K562 (cell line): Measurements from ENCODE around the gene NFAM1. TPM values are rescaled to one million over a fixed set of nuclear protein-coding genes. Genes with fewer than 3 reads are reported as not detected.
A peak's percentile ranks its signal among the peaks of the same experiment; 100 is the strongest.

ENCODE experiments used
- CSDE1 ChIP-seq, 2 experiments: fragments of 450-650 bp; IDR thresholded peaks; 2 replicates each; pipeline ENCODE4 v1.6.1; 2016; ENCODE audit warnings: mild to moderate bottlenecking in 1 of 2
- ESRRB ChIP-seq: fragments of 250-450 bp; sonication (Bioruptor Pico); IDR thresholded peaks from 2 replicates; pipeline ENCODE4 v1.5.0; 2020; ENCODE audit warnings: mild to moderate bottlenecking, moderate library complexity, borderline replicate concordance
- EZH2 ChIP-seq: IDR thresholded peaks from 2 replicates; pipeline ENCODE4 v1.6.1; 2012; ENCODE audit warnings: low read depth, mild to moderate bottlenecking, inconsistent platforms, low read length, borderline replicate concordance
- HDAC2 ChIP-seq: fragments of 450-650 bp; IDR thresholded peaks from 2 replicates; pipeline ENCODE4 v1.6.1; 2016; ENCODE audit warnings: mild to moderate bottlenecking
- HDAC6 ChIP-seq: IDR thresholded peaks from 2 replicates; pipeline ENCODE4 v1.6.1; 2012; ENCODE audit warnings: low read depth, mild to moderate bottlenecking, control low read depth, inconsistent platforms, low read length, moderate library complexity
- HNRNPLL ChIP-seq: fragments of 200-400 bp; formaldehyde crosslinking; IDR thresholded peaks from 2 replicates; pipeline ENCODE4 v1.6.1; 2017; ENCODE audit warnings: low read length, low read depth, mild to moderate bottlenecking; ENCODE audit not compliant: poor library complexity, severe bottlenecking
- MBD2 ChIP-seq: sonication (generic); IDR thresholded peaks from 2 replicates; pipeline ENCODE4 v1.6.1; 2016; ENCODE audit warnings: low read depth, borderline replicate concordance
- MEIS2 ChIP-seq: fragments of 450-650 bp; IDR thresholded peaks from 2 replicates; pipeline ENCODE4 v1.6.1; 2014; ENCODE audit warnings: mild to moderate bottlenecking; ENCODE audit not compliant: partially characterized antibody
- NBN ChIP-seq: fragments of 450-650 bp; IDR thresholded peaks from 2 replicates; pipeline ENCODE4 v1.6.1; 2016; ENCODE audit warnings: low read depth, mild to moderate bottlenecking
- NCOA6 ChIP-seq: fragments of 450-650 bp; IDR thresholded peaks from 2 replicates; pipeline ENCODE4 v1.6.1; 2017; ENCODE audit warnings: mild to moderate bottlenecking
- NR4A1 ChIP-seq, 2 experiments: fragments of 250-450 bp in 1 of 2; fragments of 450-650 bp in 1 of 2; sonication (Bioruptor Pico) in 1 of 2; IDR thresholded peaks; 2 replicates each; pipeline versions ENCODE4 v1.4.0 to v1.6.1; 2016 to 2020; ENCODE audit warnings: mild to moderate bottlenecking in 2 of 2, missing compliant biosample characterization in 1 of 2, missing genetic modification characterization in 1 of 2, moderate library complexity in 1 of 2
- PHF21A ChIP-seq: fragments of 450-650 bp; IDR thresholded peaks from 2 replicates; pipeline ENCODE4 v1.6.1; 2017; ENCODE audit warnings: low read depth, borderline replicate concordance
- PHTF2 ChIP-seq: fragments of 250-450 bp; sonication (Bioruptor Pico); IDR thresholded peaks from 2 replicates; pipeline ENCODE4 v1.5.0; 2021; ENCODE audit warnings: mild to moderate bottlenecking
- POLR2AphosphoS5 ChIP-seq: IDR thresholded peaks from 2 replicates; pipeline ENCODE4 v1.6.1; 2011; ENCODE audit warnings: mild to moderate bottlenecking, low read depth, low read length, moderate library complexity; ENCODE audit not compliant: control insufficient read depth, insufficient read depth
- POLR2H ChIP-seq: IDR thresholded peaks from 2 replicates; pipeline ENCODE4 v1.6.1; 2016; ENCODE audit warnings: missing genetic modification characterization, low read depth, mild to moderate bottlenecking, control low read depth, missing compliant biosample characterization, moderate library complexity
- PRPF4 ChIP-seq: fragments of 200-400 bp; formaldehyde crosslinking; IDR thresholded peaks from one replicate; pipeline ENCODE4 v1.6.1; 2017; ENCODE audit warnings: low read length, low read depth, mild to moderate bottlenecking; ENCODE audit not compliant: insufficient read depth, poor library complexity, severe bottlenecking
- RBM15 ChIP-seq: fragments of 200-400 bp; formaldehyde crosslinking; IDR thresholded peaks from 2 replicates; pipeline ENCODE4 v1.6.1; 2018; ENCODE audit warnings: mild to moderate bottlenecking, low read length, moderate library complexity; ENCODE audit not compliant: insufficient read depth
- RBM39 ChIP-seq: fragments of 200-400 bp; formaldehyde crosslinking; optimal IDR thresholded peaks from 2 replicates; pipeline ENCODE3; 2018; ENCODE audit warnings: low read depth, low read length
- RCOR1 ChIP-seq, 2 experiments: IDR thresholded peaks; 2 replicates each; pipeline ENCODE4 v1.6.1; 2012; ENCODE audit warnings: low read depth in 2 of 2, low read length in 2 of 2, borderline replicate concordance in 1 of 2, improper control_type of control experiment in 1 of 2
- STAT5A ChIP-seq: IDR thresholded peaks from 2 replicates; pipeline ENCODE4 v1.6.1; 2012; ENCODE audit warnings: low read length, inconsistent platforms, borderline replicate concordance
- ZBED1 ChIP-seq: IDR thresholded peaks from 2 replicates; pipeline ENCODE4 v1.6.1; 2014
- ZMIZ1 ChIP-seq, 2 experiments: fragments of 150-350 bp in 1 of 2; IDR thresholded peaks; 2 replicates each; pipeline ENCODE4 v1.6.1; 2012 to 2016; ENCODE audit warnings: low read depth in 2 of 2, low read length in 2 of 2, mild to moderate bottlenecking in 1 of 2, moderate library complexity in 1 of 2
- ZNF197 ChIP-seq: fragments of 200-800 bp; sonication (Bioruptor generic); IDR thresholded peaks from 2 replicates; pipeline ENCODE4 v1.6.1; 2016; ENCODE audit warnings: low read depth, missing genetic modification characterization, missing compliant biosample characterization
- ZNF212 ChIP-seq: fragments of 450-650 bp; formaldehyde crosslinking; IDR thresholded peaks from 2 replicates; pipeline ENCODE4 v1.4.0; 2020; ENCODE audit warnings: mild to moderate bottlenecking
- polyA plus RNA-seq, 8 experiments: library from polyadenylated mRNA; depleted of rRNA in 4 of 8; stranded (reverse) in 5 of 8; unstranded in 3 of 8; fragments of >200 nt; fragmentation: Nextera tagmentation in 2 of 8; fragmentation: Illumina TruSeq in 1 of 8; extraction: Ambion mirVana in 2 of 8; extraction: Trizol in 1 of 8; gene quantifications; 2 replicates each; pipeline versions ENCODE4 v1.2.1 to v1.2.3, GENCODE V29; 2011 to 2014; ENCODE audit warnings: inconsistent platforms in 1 of 8, missing spikeins in 1 of 8
- total RNA-seq, 7 experiments: library from RNA; depleted of rRNA in 6 of 7; stranded (reverse); fragments of >200 nt in 6 of 7; fragmentation: Illumina TruSeq in 2 of 7; extraction: Trizol in 2 of 7; gene quantifications; 2 replicates each; pipeline versions ENCODE4 v1.2.1 to v1.2.3, GENCODE V29; 2011 to 2021; ENCODE audit warnings: low replicate concordance in 1 of 7
- TF ChIP-seq, protein P1 (sequence below): sonication (generic); formaldehyde crosslinking; IDR thresholded peaks from 2 replicates; pipeline ENCODE4 v1.5.0; 2020; ENCODE audit warnings: missing genetic modification reagents

NFAM1 gene
- total and polyA plus RNA-seq, 9 of the 15 experiments (the other 6 are each of a cell fraction or from before 2014, with no cell fraction given), result 0.01 to 0.18 (median 0.03) TPM; not detected in 5

- TF ChIP-seq POLR2AphosphoS5 (no peak), POLR2H (no peak), STAT5A (no peak), HNRNPLL (no peak), NBN (no peak), HDAC6 (no peak), RBM39 (no peak), NR4A1 (CRISPR knock-in tag; IDR thresholded peaks at IDR 0.05) (no peak), NR4A1 (tag; IDR thresholded peaks at IDR 0.05) (no peak), ESRRB (CRISPR knock-in tag) (no peak), NCOA6 (no peak), PRPF4 (no peak), HDAC2 (0 out of 2 replicates have a peak, but pooled peaks have one; percentile 27), ZBED1 (no peak), ZNF212 (CRISPR knock-in tag) (no peak), PHF21A (no peak), RCOR1 (IDR thresholded peaks at IDR 0.05; ENCODE audit: borderline replicate concordance in 1 of 2, low read depth in 2 of 2, low read length in 2 of 2) (no peak), MBD2 (no peak), EZH2 (no peak), ZMIZ1 (IDR thresholded peaks at IDR 0.05; ENCODE audit: low read depth in 2 of 2, low read length in 2 of 2) (no peak), CSDE1 (IDR thresholded peaks at IDR 0.05) (no peak), ZNF197 (CRISPR knock-in tag) (no peak), PHTF2 (CRISPR knock-in tag) (no peak), RBM15 (no peak), MEIS2 (peak; percentile 8)
- TF ChIP-seq, protein P1, sequence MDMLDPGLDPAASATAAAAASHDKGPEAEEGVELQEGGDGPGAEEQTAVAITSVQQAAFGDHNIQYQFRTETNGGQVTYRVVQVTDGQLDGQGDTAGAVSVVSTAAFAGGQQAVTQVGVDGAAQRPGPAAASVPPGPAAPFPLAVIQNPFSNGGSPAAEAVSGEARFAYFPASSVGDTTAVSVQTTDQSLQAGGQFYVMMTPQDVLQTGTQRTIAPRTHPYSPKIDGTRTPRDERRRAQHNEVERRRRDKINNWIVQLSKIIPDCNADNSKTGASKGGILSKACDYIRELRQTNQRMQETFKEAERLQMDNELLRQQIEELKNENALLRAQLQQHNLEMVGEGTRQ (CRISPR knock-in tag), result 0 out of 2 replicates have a peak, but pooled peaks have one; percentile 7
Measured at GRCh38 chr22:42399315-42400271, 32.6 kb downstream of the NFAM1 start (continued).
